Stromal cell of bone marrow (primary cell): ENCODE results near the gene TRAIP.
"Not testable (repeated sequence)": the region's sequence is repeated elsewhere in the genome, so short reads cannot be mapped to it uniquely, and the experiment has no call there.

Source experiments
- DNase-seq: peaks from one replicate; pipeline ENCODE4 v3.0.0-alpha.2; 2012; ENCODE audit warnings: low read depth

The TRAIP gene

GRCh38 chr3:49791571-49791970 lies 64.8 kb downstream of the TRAIP start:
- DNase-seq = no peak

- no peak for DNase-seq
These were observed 65.5 kb downstream of the TRAIP start for GRCh38 chr3:49790626-49791411.

- no peak for DNase-seq
These were observed 68.3 kb downstream of the TRAIP start for GRCh38 chr3:49788056-49788455.

GRCh38 chr3:49787536-49787935 lies 68.8 kb downstream of the TRAIP start:
- DNase-seq = no peak

GRCh38 chr3:49787182-49787464 lies 69.2 kb downstream of the TRAIP start:
- DNase-seq = no peak

- DNase-seq = peak; percentile 100
These were observed 69.8 kb downstream of the TRAIP start, which contains the start of gene IP6K1 for GRCh38 chr3:49786357-49787181. Gene IP6K1, minus strand, starts transcription at chr3:49786542. Its CDS starts 38,502 bp downstream, at chr3:49748040.

- no peak for DNase-seq
These were observed 70.6 kb downstream of the TRAIP start for GRCh38 chr3:49785565-49786356.

GRCh38 chr3:49782277-49782676 lies 74.1 kb downstream of the TRAIP start:
- not testable (repeated sequence) for DNase-seq

GRCh38 chr3:49781415-49782199 lies 74.8 kb downstream of the TRAIP start:
- DNase-seq = no peak

GRCh38 chr3:49780975-49781365 lies 75.4 kb downstream of the TRAIP start:
- not testable (repeated sequence) for DNase-seq

- no peak for DNase-seq
These were observed 76.0 kb downstream of the TRAIP start for GRCh38 chr3:49780080-49780974.

- DNase-seq = no peak
These were observed 76.8 kb downstream of the TRAIP start for GRCh38 chr3:49779358-49780079.
